GM21825 (cell line): ENCODE data around the gene TSPAN32.
"Not testable (repeated sequence)": the region's sequence is repeated elsewhere in the genome, so short reads cannot be mapped to it uniquely, and the experiment has no call there.

Source experiments
- ATAC-seq: cut with Tn5 transposase; IDR thresholded peaks from one replicate; pipeline ENCODE4 v1.9.1; 2021; ENCODE audit warnings: mild to moderate bottlenecking, moderate library complexity; ENCODE audit not compliant: unreplicated experiment

The TSPAN32 gene

DNA sequence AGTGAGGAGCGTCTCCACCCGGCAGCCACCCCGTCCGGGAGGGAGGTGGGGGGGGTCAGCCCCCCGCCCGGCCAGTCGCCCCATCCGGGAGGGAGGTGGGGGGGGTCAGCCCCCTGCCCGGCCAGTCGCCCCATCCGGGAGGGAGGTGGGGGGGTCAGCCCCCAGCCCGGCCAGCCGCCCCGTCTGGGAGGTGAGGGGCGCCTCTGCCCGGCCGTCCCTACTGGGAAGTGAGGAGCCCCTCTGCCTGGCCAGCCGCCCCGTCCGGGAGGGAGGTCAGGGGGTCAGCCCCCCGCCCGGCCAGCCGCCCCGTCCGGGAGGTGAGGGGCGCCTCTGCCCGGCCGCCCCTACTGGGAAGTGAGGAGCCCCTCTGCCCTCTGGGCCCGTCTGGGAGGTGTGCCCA, 30.8 kb downstream of the TSPAN32 start:
- ATAC-seq = not testable (repeated sequence)

DNA sequence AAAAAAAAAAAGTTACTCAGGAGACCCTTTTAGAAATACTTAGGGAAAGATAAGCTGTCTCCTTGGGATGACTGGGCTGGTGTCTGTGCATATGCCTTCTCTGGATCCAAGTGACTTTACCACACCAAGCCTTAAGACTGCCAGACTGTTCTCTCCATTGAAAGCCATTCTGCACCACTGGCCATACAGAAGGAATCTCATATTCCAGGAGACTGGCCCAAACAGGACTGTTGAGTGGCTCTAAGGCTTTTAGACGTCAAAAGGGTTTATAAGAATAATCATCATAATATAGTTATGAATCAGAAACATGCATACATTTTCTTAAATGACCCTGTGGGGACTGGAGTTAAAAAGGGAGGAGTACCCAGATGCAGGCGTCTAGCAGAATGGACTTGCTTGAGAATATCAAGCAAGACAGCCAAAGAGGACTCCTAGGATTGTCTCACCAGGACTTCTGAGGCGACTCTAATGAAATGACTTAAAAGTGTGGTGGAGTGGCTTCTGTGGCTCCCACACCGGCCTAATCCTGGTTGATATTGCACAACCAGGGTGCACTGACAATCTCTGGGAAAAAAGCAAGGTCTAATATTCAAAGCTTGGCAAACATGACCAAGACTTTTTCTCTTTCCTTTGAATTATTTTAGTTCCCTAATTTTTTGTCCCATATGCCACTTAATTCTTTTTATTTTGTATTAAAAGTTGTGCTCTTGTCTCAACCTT, 31.8 kb downstream of the TSPAN32 start:
- not testable (repeated sequence) for ATAC-seq

DNA sequence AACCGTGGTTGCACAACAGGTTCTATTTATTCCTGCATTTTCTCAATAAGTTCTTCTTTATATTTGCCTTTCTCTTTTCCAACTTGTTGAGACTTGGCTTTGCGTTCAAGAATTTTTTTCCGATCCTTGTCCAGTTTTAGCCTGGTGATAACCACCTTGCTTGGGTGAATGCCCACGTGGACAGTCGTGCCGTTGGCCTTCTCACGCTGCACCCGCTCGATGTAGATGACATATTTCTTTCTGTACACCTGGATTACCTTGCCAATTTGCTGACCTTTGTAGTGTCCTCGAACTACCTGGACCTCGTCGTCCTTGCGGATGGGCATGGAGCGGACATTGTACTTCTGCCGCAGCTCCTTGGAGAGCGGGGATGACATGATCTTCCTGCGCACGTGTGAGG, 33.5 kb downstream of the TSPAN32 start:
- ATAC-seq = not testable (repeated sequence)

DNA sequence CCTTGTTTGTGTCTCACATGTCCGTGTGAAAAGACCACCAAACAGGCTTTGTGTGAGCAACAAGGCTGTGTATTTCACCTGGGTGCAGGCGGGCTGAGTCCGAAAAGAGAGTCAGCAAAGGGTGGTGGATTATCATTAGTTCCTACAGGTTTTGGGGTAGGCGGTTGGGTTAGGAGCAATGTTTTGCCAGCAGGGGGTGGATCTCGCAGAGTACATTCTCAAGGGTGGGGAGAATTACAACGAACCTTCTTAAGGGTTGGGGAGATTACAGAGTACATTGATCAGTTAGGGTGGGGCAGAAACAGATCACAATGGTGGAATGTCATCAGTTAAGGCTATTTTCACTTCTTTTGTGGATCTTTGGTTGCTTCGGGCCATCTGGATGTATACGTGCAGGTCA, 36.9 kb downstream of the TSPAN32 start:
- ATAC-seq = not testable (repeated sequence)

DNA sequence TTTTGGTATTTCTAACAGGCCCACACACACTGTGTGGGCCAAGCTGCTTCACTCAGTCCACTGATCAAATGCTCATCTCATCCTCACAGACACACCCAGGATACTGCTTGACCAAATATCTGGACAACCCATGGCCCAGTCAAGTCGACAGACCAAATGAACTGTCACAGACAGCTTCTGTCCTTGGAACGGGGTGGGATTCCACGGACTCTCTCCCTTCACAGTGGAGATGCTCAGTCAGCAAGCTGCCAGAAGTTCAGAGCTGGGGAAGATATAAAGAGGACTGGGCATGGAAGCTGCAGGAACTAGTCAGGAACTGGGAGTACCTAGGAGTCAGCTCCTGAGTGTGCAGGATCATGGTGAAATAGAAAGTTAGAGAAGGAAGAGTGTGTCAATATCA, 40.7 kb downstream of the TSPAN32 start:
- no peak for ATAC-seq

DNA sequence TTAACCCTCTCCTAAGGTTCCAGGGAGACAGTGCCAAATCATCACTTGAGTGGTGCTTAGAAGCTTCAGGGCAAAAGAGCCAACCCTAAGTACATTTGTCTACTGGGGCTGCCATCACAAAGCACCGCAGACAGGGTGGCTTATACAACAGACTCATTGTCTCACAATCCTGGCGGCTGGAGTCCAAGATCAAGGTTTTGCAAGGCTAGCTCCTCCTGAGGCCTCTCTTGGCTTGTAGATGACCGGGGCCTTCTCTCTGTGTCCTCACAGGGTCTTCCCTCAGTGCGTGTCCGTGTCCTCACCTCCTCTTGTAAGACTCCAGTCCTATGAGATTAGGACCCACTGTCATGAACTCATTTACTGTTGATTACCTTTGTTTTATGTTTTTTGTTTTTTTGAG, 41.2 kb downstream of the TSPAN32 start:
- no peak for ATAC-seq

DNA sequence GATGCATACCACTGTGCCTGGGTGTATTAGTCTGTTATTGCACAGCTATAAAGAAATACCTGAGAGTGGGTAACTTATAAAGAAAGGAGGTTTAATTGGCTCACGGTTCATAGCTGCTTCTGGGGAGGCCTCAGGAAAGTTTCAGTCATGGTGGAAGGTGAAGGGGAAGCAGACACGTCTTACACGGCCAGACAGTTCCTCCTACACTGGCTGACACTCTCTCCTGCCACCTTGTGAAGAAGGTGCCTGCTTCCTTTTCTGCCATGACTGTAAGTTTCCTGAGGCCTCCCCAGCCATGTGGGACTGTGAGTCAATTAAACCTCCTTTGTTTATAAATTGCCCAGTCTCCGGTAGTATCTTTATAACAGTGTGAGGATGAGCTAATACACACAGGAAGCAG, 41.7 kb downstream of the TSPAN32 start:
- no peak for ATAC-seq

DNA sequence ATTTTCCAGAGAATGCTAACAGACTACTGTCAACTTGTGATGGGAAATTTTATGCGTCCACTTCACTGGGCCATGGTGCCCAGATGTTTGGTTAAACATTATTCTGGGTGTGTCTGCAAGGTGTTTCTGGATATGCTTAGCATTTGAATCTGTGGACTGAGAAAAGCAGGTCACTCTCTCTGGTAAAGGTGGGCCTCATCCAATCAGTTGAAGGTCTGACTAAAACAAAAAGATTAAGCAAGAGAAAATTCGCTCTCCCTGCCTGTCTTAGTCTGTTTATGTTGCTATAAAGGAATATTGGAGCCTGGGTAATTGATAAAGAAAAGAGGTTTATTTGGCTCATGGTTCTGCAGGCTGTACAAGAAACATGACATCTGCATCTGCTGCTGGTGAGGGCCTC, 43.2 kb downstream of the TSPAN32 start:
- ATAC-seq = no peak

DNA sequence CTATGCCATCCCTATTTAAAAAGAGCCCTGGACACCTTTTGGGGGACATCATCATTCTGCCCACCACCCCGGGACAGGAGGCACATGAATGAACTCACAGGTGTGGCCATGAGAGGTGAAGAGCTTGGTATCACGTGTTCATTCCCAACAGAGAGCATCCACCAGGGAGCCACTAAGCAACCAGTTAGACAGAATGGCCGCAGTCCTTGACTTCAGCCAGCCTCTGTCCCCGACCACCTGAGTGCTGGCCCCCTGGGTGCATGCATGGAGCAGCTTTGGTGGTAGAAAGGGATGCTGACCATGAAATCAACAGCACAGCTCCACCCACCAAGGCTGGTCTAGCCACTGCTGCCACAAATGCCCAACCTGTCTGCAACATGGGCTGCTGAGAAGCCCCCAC, 44.2 kb downstream of the TSPAN32 start:
- no peak for ATAC-seq

DNA sequence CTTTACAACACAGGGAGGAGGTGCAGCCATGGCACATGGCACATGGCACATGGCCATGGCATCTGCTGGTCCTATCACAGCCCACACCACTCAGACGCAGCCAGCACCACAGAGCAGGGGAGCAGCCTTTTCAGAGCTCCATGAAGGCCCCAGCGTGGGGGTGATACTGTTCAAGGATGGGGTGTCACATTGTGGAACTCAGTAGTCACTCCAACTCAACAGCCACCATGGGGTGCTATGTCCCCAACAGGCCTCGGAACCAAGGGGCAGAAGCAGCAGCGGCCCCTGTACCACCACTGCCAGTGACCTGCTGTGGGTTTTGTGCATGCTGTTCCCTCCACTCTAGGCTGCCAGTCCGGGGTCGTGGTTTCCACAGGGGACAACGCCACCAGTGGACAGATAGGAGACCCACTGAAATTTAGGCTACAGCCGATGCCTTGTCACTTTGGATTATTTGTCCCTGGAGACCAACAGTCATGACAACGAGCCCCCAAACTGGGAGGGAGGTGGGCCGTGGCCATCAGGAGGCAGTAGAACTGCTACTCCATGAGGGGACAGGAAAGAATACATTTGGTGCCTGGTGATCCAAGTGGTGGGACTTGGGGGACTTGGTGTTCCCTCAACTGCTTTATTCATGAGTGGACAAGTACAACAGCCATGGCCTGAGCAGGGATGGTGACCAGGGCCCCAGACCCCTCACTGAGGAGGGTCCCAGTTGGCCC, 44.9 kb downstream of the TSPAN32 start:
- no peak for ATAC-seq

DNA sequence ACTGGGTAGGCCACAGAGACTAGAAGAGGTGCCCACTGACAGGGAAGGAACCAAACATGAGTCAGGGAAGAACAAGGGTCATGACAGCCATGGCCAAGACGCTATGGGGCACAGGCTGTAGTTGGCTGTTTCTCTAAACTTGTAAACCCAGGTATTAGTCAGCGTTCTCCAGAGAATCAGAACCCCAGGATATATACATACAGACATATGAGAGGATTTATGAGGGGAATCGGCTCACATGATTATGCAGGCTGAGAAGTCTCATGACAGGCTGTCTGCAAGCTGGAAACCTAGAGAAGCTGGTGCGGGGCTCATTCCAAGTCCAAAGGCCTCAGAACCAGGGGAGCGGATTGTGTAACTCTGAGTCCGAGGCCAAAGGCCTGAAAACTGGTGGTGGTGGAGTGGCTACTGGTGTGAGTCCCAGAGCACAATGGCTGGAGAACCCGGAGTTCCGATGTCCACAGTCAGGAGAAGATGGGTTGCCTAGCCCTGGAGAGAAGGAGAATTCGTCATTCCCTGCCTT, 45.6 kb downstream of the TSPAN32 start:
- no peak for ATAC-seq

DNA sequence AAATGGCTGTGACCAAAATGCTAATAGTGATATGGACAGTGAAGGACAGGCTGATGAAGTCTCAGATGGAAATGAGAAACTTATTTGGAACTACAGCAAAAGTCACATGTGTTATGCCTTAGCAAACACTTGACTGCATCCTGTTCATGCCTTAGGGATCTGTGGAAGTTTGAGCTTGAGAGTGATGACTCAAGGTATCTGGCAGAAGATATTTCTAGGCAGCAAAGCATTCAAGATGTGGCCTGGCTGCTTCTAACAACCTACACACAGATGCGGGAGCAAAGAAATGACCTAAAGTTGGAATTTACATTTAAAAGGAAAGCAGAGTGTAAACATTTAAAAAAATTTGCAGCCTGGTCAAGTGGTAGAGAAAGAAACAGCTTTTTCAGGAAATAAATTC, 47.2 kb downstream of the TSPAN32 start:
- no peak for ATAC-seq

DNA sequence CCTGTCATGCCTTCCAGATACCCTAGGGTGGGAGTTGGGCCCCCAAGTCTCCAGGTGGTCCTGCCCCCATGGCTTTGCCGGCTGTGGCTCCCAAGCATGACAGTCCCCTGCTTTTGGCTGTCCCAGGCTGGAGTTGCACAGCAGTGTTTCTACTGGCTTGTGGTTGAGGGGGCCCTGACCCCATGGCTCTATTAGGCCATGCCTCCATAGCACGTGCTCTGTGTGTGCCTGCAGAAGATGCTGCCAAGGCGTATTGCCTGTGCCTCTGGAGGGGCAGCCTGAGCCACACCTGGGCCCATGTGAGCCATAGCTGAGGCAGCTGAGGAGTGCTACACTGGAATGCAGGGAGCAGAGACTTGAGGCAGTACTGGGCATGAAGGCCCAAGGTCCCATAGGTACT, 49.9 kb downstream of the TSPAN32 start:
- ATAC-seq = no peak

DNA sequence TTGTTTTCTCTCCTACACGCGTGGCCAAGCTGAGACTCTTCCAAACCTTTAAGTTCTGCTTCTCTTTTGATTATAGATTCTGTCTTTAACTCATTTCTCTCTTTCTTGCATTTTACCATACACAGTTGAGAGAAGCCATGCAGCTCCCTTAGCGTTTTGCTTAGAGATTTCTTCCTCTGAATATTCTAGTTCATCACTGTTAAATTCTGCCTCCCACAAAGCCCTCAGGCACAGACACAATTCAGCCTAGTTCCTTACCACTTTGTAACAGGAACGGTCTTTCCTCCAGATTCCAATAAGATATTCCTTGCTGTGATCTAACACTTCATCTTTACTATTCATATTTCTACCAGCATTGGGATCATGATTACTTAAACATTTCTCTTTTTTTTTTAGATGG, 50.6 kb downstream of the TSPAN32 start:
- no peak for ATAC-seq

DNA sequence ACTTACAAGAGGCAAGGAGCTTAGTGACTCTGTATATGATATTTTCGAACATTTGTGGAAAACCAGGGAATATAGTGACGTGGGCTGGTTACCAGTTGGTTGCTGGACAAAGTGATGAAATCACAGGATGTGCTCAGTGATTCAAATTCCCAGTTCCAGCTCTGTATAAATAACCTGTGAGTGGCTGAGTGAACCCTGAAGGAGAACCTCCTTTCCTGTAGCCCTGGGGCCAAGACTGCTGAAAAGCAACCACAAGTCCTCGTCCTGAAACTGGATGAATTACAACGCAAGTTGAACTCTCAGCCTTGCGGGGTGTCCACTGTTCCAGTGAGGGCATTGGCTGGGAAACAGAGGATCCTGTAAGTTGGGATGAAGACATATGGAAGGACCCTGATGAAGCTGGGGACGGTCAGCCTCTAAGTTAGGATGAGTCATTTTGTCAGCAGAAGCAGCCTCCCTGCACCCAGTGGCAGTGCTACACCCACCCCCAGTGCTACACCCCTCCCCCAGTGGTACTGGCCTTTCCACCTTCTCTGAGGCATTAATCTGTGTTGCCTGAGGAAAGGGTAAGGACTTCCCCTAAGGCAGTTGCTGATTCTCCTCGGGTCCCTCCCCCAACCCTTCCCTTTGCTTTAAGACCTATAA, 53.3 kb downstream of the TSPAN32 start:
- no peak for ATAC-seq

DNA sequence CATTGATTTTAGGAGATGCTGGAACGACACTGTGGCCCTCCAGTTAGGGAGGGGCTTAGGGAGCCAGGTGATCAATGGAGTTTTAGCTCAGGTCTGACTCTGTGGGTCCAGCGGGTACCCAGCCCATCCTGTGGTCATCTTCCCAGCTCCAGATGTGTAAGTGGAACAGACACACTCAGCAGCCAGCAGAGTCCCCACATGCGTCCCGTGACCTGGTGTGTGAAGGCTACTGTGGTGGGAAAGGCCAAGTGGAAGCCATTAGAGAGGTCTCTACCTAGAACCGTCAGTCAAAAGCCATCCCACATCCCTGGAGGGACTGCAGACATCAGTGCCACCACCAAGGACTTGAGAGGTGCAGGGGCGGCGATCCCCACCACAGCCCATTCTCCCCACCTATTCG, 55.4 kb downstream of the TSPAN32 start:
- no peak for ATAC-seq

DNA sequence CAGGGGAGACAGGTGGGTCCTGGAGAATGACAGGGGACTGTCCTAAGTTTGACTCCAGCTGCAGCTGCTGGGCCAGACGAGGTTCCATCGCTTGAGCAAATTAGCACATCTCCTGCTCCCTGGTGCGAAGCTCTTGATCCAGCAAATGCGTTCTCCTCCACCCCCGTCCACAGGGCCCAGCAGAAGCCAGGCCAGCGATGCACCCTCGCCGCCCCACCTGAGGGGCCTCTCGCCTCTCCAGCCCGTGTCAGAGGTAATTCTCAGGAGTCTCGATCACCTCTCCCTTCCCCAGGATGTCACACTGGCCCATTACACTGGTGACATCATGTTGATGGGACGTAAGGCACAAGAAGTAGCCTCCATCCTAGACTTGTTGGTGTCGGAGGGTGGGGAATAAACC, 55.8 kb downstream of the TSPAN32 start:
- ATAC-seq = not testable (repeated sequence)

DNA sequence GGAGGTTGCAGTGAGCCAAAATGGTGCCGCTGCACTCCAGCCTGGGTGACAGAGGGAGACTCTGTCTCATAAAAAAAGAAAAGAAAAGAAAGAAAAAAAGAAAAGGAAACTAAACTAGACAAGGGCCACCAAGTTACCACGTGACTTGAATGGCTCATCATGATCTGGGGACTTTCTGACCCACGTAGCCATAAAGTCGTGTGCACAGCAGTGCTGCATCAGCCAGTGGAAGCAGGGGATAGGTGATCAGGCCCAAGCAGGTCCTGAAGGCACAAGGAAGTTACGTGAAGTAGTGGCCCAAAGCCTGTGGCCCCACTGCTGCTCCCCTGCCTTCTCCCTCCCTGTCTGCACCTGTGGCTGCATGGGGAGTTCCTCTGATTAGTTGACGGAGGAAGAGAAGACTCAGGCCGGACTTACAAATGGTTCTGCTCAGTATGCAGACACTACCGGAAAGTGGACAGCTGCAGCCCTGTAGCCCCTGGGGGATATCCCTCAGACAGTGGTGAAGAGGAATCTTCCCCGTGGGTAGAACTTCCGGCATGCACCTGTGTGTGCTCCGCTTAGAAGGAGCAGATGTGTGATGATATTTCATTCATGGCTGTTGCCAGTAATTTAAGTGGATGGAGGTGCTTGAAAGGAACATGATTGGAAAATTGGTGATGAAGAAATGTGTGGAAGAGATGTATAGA, 57.1 kb downstream of the TSPAN32 start:
- ATAC-seq = no peak

DNA sequence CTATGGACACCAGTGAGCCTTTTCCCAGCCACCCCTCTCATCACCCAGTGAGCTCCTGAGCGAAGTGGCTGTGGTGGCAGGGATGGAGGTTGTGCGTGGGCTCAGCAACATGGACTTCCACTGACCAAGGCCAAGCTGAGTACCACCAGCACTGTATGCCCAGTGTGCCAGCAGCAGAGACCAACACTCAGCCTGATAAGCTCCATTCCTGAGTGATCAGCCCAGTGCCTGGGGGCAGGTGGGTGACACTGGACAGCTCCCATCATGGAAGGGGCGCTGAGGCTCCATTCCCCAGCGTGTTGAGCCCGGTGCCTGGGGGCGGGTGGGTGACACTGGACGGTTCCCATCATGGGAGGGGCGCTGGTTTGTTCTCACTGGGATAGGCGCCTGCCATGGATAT, 57.7 kb downstream of the TSPAN32 start:
- ATAC-seq = no peak

DNA sequence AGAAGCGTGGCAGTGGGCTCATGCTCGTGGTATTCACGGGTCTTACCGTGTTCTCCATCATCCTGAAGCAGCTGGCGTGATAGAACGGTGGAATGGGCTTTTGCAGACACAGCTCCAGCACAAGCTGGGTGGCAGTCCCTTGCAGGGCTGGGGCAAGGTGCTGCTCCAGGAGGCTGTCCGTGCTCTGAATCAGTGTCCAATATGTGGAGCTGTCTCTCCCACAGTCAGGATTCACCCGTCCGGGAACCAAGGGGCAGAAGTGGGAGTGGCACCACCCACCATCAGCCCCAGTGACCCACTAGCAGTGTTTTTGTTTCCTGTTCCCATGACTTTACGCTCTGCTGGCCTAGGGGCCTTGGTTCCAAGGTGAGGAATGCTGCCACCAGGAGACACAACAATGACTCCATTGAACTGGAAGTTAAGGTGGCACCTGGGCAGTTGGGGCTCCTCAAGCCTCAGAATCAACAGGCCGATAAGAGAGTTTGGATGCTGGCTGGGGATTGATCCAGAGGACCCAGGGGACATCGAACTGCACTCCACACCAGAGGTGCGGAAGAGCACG, 58.3 kb downstream of the TSPAN32 start:
- ATAC-seq = no peak

DNA sequence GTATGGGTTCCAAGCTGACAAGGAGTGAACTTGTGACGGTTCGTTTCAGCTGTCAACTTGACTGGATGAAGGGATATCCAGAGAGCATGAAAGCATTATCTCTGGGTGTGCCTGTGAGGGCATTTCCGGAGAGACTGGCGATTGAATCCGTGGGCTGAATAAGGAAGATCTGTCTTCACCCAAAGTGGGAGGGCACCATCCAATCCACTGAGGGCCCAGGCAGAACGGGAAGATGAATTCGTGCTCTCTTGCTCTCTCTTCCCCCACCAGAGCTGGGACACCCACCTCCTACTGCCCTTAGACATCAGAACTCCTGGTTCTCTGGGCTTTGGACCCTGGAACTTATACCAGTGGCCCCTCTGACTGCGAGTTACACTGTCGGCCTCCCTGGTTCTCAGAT, 59.8 kb downstream of the TSPAN32 start:
- no peak for ATAC-seq
